Gastrocnemius medialis (tissue), 4 donors: ENCODE measurements around the gene TAGLN. TPM values are rescaled to one million over a fixed set of nuclear protein-coding genes. Genes with fewer than 3 reads are reported as not detected.
A peak's percentile ranks its signal among the peaks of the same experiment; 100 is the strongest.

Experiments used
- ATAC-seq, 2 donors: fragments of 150-250 bp; one replicate each; pipeline ENCODE4 v1.9.1; 2016
- DNase-seq, 2 donors: peaks; one replicate each; pipeline ENCODE4 v3.0.0-alpha.2; 2019
- H3K27ac ChIP-seq, 4 donors: fragments of 200-600 bp; sonication (generic); 1 replicate in 1 of 4; 2 replicates in 3 of 4; pipeline ENCODE4 v1.5.1; 2016 to 2018; ENCODE audit warnings: mild to moderate bottlenecking in 2 of 4, moderate library complexity in 1 of 4
- H3K27me3 ChIP-seq, 3 donors: fragments of 200-600 bp; sonication (generic) in 2 of 3; 1 replicate in 1 of 3; 2 replicates in 2 of 3; pipeline versions ENCODE4 v1.5.1 to v1.6.0; 2016 to 2019; ENCODE audit warnings: mild to moderate bottlenecking in 1 of 3, moderate library complexity in 1 of 3
- H3K36me3 ChIP-seq, 2 donors: fragments of 200-600 bp; sonication (generic) in 1 of 2; one replicate each; pipeline ENCODE4 v1.5.1; 2017 to 2018
- H3K4me1 ChIP-seq, 2 donors: fragments of 200-600 bp; sonication (generic) in 1 of 2; one replicate each; pipeline ENCODE4 v1.5.1; 2016 to 2017; ENCODE audit warnings: mild to moderate bottlenecking in 2 of 2
- H3K4me3 ChIP-seq, 4 donors: fragments of 200-600 bp; sonication (generic) in 3 of 4; 1 replicate in 1 of 4; 2 replicates in 3 of 4; pipeline ENCODE4 v1.5.1; 2016 to 2019; ENCODE audit warnings: mild to moderate bottlenecking in 2 of 4
- H3K9me3 ChIP-seq, 3 donors: fragments of 200-600 bp; sonication (generic) in 2 of 3; 1 replicate in 1 of 3; 2 replicates in 2 of 3; pipeline ENCODE4 v1.5.1; 2016 to 2019
- POLR2A ChIP-seq, 2 donors: fragments of 450-650 bp; IDR thresholded peaks; one replicate each; pipeline ENCODE4 v1.6.1; 2017; ENCODE audit warnings: antibody characterized with exemption in 2 of 2, mild to moderate bottlenecking in 2 of 2, moderate library complexity in 2 of 2
- in situ Hi-C, 4 donors: fragments of 200-750 bp; cut with MboI; loops; one replicate each; pipeline versions ENCODE4 v1.15.0 to v1.8.0; 2017; ENCODE audit warnings: low sequenced_read_pairs in 4 of 4
- intact Hi-C: fragments of 100-400 bp; cut with DNase I; formaldehyde crosslinking; loops from one replicate; pipeline ENCODE4 v1.15.1; 2023; ENCODE audit warnings: low total_unique reads
- total RNA-seq, 4 donors: library from RNA; depleted of rRNA; stranded (reverse); fragments of >200 nt; gene quantifications; one replicate each; pipeline versions ENCODE4 v1.1.0 to v1.2.3, GENCODE V29; 2016
- TF ChIP-seq, protein P1 (sequence below), 5 experiments: fragments of 450-650 bp in 3 of 5; fragments of 200-600 bp in 2 of 5; sonication (generic) in 2 of 5; IDR thresholded peaks in 4 of 5; conservative IDR thresholded peaks in 1 of 5; 1 replicate in 4 of 5; 2 replicates in 1 of 5; pipeline ENCODE4 v1.5.1; 2016 to 2019; ENCODE audit warnings: antibody characterized with exemption in 5 of 5, mild to moderate bottlenecking in 3 of 5, moderate library complexity in 3 of 5

Gene TAGLN
- total RNA-seq, 4 donors from 2014 or later = 27.4 to 191 (median 124) TPM

DNA sequence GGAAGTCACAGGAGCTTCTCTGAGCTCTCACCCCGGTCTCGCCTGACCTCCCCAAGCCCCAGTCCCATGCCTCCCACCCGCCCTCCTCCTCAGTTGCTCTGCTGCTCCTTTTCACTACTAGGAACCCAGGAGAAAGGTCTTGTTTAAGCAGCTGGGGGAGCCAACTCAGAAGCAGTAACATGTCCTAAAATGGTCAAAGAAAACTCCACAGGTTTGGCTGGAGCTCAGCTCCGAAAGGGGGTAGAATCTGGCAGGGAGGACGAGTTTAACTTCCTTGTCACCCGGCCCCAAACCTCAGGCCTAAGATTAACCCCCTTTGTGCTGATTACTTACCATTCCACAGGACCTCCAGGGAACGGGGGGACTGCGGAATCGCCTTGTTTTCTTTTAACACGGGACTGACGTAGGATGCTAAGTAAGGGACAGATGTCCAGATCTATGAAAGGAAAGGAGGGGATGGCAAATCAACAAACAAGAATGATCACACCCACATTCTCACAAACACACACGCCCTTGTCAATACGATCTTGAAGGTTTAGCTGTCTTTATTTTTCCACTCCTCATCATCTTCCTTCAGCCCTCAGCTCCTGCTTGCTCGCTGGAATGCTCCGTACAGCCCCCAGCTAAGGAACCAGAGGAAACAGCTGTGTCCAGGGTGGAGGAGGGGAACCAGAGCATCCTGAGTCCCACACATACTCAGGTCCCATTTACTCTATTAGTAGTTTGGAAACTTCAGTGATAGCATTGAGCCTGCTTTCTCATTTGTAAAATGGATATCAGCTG lies 19.2 kb downstream of the TAGLN start:
- Histone ChIP-seq H3K27me3 (no peaks in the 10 kb centered on the region), H3K27ac (peak overlapping the region; percentile 80 to 87 (median 82)), H3K9me3 (no peaks in the 10 kb centered on the region), H3K4me1 (peaks cover 45 to 46% of the 10 kb centered on the region in 2 donors), H3K4me3 (peak overlapping the region in 2 of 4 donors; percentile 12 to 16), H3K36me3 (peaks cover 4 to 55% of the 10 kb centered on the region in 2 donors)
- TF ChIP-seq, protein P1, sequence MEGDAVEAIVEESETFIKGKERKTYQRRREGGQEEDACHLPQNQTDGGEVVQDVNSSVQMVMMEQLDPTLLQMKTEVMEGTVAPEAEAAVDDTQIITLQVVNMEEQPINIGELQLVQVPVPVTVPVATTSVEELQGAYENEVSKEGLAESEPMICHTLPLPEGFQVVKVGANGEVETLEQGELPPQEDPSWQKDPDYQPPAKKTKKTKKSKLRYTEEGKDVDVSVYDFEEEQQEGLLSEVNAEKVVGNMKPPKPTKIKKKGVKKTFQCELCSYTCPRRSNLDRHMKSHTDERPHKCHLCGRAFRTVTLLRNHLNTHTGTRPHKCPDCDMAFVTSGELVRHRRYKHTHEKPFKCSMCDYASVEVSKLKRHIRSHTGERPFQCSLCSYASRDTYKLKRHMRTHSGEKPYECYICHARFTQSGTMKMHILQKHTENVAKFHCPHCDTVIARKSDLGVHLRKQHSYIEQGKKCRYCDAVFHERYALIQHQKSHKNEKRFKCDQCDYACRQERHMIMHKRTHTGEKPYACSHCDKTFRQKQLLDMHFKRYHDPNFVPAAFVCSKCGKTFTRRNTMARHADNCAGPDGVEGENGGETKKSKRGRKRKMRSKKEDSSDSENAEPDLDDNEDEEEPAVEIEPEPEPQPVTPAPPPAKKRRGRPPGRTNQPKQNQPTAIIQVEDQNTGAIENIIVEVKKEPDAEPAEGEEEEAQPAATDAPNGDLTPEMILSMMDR (IDR thresholded peaks at IDR 0.05 in 4 of 5, conservative IDR thresholded peaks at IDR 0.05 in 1 of 5) = no peak
- TF ChIP-seq POLR2A (IDR thresholded peaks at IDR 0.05) = no peak
- in situ Hi-C loops = no loop called here
- intact Hi-C loops = no loop called here
- ATAC-seq = peak in 1 of 2 donors; percentile 5
- peak in 1 of 2 donors; percentile 64 for DNase-seq

DNA sequence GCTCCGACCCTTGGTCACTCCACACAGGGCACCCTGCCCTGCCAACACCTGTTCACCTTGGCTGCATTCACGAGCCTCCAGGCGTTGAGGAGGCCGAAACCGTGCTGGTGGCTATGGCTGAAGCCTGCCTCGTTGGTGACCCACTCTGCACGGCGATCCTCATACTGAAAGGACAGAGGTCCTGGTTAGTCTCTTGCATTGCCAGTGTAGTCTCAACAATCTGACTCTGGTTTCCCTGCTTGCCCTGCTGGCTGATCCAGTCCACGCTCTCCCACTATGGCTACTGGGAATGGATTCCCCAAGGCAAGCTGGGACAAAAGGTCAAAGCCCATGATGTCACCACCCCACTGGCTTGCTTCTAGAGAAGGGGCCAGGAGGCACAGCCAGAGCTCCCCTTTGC lies 19.8 kb downstream of the TAGLN start:
- Histone ChIP-seq H3K9me3 (no peaks in the 10 kb centered on the region), H3K4me3 (no peak overlapping the region), H3K27me3 (no peaks in the 10 kb centered on the region), H3K4me1 (peaks cover 45 to 46% of the 10 kb centered on the region in 2 donors), H3K27ac (peak overlapping the region; percentile 80 to 87 (median 82)), H3K36me3 (peaks cover 4 to 56% of the 10 kb centered on the region in 2 donors)
- ATAC-seq (no peak), DNase-seq (no peak)
- in situ Hi-C loops (no loop called here), intact Hi-C loops (no loop called here)
- no peak for TF ChIP-seq POLR2A (IDR thresholded peaks at IDR 0.05)
- TF ChIP-seq, protein P1 (IDR thresholded peaks at IDR 0.05 in 4 of 5, conservative IDR thresholded peaks at IDR 0.05 in 1 of 5) = no peak

DNA sequence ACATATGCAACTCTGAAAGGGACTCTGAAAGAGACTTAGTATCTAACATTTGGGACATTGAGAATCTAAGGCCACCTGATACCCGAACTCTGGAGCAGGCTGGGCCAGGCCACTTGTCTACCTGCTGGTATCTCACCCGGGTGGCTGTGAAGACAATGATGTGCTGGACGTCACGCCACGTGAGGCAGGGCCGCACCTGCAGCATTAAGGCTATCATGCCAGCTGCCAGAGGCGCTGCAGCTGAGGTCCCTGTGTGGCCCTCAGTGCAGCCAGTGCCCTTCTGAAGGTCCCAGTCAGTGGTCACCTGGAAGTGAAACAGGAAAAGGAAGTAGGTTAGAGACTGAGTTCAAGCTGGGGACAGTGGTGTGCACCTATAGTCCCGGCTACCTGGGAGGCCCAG lies 20.3 kb downstream of the TAGLN start:
- Histone ChIP-seq H3K27me3 (no peaks in the 10 kb centered on the region), H3K4me1 (peaks cover 45 to 46% of the 10 kb centered on the region in 2 donors), H3K4me3 (no peak overlapping the region), H3K36me3 (peaks cover 4 to 56% of the 10 kb centered on the region in 2 donors), H3K27ac (peak overlapping the region; percentile 80 to 87 (median 82)), H3K9me3 (no peaks in the 10 kb centered on the region)
- no peak for ATAC-seq
- intact Hi-C loops = no loop called here
- no peak for DNase-seq
- in situ Hi-C loops = no loop called here
- no peak for TF ChIP-seq POLR2A (IDR thresholded peaks at IDR 0.05)
- TF ChIP-seq, protein P1 (IDR thresholded peaks at IDR 0.05 in 4 of 5, conservative IDR thresholded peaks at IDR 0.05 in 1 of 5) = no peak

DNA sequence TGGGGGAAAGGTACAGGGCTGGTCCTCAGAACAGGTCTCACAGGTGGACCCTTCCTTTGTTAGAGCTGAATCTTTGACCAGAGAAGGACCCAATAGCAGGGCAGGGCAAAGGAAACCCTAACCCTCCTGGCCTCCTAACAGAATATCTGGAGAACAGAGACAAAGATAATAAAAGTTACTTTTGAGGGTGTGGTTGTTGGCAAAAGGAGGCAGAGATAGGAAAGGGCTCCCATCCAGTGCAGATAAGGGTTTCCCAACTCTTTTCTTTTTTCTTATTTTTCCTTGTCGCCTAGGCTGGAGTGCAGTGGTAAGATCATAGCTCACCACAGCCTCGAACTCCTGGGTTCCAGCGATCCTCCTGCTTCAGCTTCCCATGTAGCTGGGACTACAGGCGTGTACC lies 20.8 kb downstream of the TAGLN start:
- intact Hi-C loops = no loop called here
- Histone ChIP-seq H3K27me3 (no peaks in the 10 kb centered on the region), H3K4me1 (peaks cover 45 to 46% of the 10 kb centered on the region in 2 donors), H3K27ac (peak overlapping the region; percentile 80 to 87 (median 82)), H3K4me3 (no peak overlapping the region), H3K36me3 (peaks cover 4 to 53% of the 10 kb centered on the region in 2 donors), H3K9me3 (no peaks in the 10 kb centered on the region)
- ATAC-seq (no peak), DNase-seq (no peak)
- TF ChIP-seq, protein P1 (IDR thresholded peaks at IDR 0.05 in 4 of 5, conservative IDR thresholded peaks at IDR 0.05 in 1 of 5) = no peak
- no peak for TF ChIP-seq POLR2A (IDR thresholded peaks at IDR 0.05)
- in situ Hi-C loops = loop anchor here (10.0 kb wide), 4 partner anchors 105 to 435 kb away; partner anchors contain the start of gene ZPR1 (in 1 of the 4)
